Testis (tissue), 3 donors: ENCODE measurements around the gene RAMP1. TPM values are rescaled to one million over a fixed set of nuclear protein-coding genes. Genes with fewer than 3 reads are reported as not detected.

Source experiments
- DNase-seq: peaks from one replicate; pipeline ENCODE4 v3.0.0-alpha.2; 2019
- H3K27ac ChIP-seq, 2 donors: fragments of 200-600 bp; sonication (generic); one replicate each; pipeline ENCODE4 v1.5.1; 2019
- H3K27me3 ChIP-seq: fragments of 200-600 bp; sonication (generic); one replicate; pipeline ENCODE4 v1.5.1; 2019
- H3K36me3 ChIP-seq: fragments of 200-600 bp; sonication (generic); one replicate; pipeline ENCODE4 v1.5.1; 2017; ENCODE audit warnings: low read depth; ENCODE audit errors: missing control alignments
- H3K4me1 ChIP-seq: fragments of 200-600 bp; sonication (generic); one replicate; pipeline ENCODE4 v1.5.1; 2019
- H3K4me3 ChIP-seq, 2 donors: fragments of 200-600 bp; sonication (generic); one replicate each; pipeline ENCODE4 v1.5.1; 2017 to 2019
- H3K9me3 ChIP-seq: fragments of 200-600 bp; sonication (generic); one replicate; pipeline ENCODE4 v1.5.1; 2017
- POLR2A ChIP-seq: fragments of 450-650 bp; IDR thresholded peaks from one replicate; pipeline ENCODE4 v1.6.1; 2017; ENCODE audit warnings: antibody characterized with exemption, mild to moderate bottlenecking, moderate library complexity
- whole genome bisulfite sequencing, 2 donors: methylation state at CpG; one replicate each; pipeline ENCODE4 v1.1.5; 2018; 5-methylcytosine and 5-hydroxymethylcytosine counted together
- intact Hi-C: fragments of 100-400 bp; cut with DNase I; formaldehyde crosslinking; loops from one replicate; pipeline ENCODE4 v1.15.1; 2023; ENCODE audit warnings: low total_unique reads
- polyA plus RNA-seq: library from polyadenylated mRNA; stranded (reverse); fragments of 350-450 nt; fragmentation: Illumina TruSeq; extraction: RNeasy Lipid Tissue Mini Kit (QIAGEN cat#74804); gene quantifications from one replicate; pipeline ENCODE4 v1.2.3, GENCODE V29; 2014; ENCODE audit warnings: low read depth, low replicate concordance; ENCODE audit not compliant: insufficient read depth
- total RNA-seq, 2 donors: library from RNA; depleted of rRNA; stranded (reverse); fragments of >200 nt; gene quantifications; one replicate each; pipeline ENCODE4 v1.2.3, GENCODE V29; 2016
- TF ChIP-seq, protein P1 (sequence below), 3 experiments: fragments of 450-650 bp in 2 of 3; fragments of 200-600 bp in 1 of 3; sonication (generic) in 1 of 3; IDR thresholded peaks; one replicate each; pipeline ENCODE4 v1.5.1; 2016 to 2019; ENCODE audit warnings: antibody characterized with exemption in 3 of 3, mild to moderate bottlenecking in 2 of 3, moderate library complexity in 1 of 3

The RAMP1 gene
- total and polyA plus RNA-seq, 3 donors from 2014 or later, result 8.9 to 14.3 (median 13.9) TPM

DNA sequence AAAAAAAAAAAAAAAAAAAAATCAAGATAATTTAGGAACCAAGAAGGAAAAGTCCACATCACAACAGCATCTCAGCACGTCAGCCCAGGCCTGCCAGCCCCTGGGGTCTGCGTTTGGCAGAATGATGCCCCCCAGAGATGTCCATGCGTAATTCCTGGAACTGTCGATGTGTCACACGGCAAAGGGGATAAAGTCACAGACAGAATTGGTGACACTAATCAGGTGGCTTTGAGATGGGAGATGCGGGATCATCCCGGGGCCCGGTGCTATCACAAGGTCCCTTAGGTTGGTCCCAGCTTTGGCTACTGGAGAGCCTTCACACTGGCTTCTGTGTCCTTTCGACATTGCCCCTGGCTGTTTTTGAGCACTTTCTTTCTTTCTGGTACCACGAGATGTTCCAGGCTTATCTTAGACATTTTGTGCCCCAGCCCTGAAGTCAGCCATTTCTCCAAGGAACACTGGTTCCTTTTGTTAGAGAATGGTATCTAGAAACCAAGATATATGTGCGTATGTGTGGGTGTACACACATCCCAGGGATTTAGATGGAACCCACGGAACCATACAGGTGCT, 20.7 kb downstream of the RAMP1 start:
- intact Hi-C loops, result no loop called here
- no peak overlapping the region for H3K27ac ChIP-seq
- 81 to 89% methylated on average over 12 of the region's 12 CpGs for WGBS, 2 donors
- H3K4me3 ChIP-seq, result no peak overlapping the region
- no peaks in the 10 kb centered on the region for H3K27me3 ChIP-seq
- no peak for DNase-seq
- TF ChIP-seq, protein P1, sequence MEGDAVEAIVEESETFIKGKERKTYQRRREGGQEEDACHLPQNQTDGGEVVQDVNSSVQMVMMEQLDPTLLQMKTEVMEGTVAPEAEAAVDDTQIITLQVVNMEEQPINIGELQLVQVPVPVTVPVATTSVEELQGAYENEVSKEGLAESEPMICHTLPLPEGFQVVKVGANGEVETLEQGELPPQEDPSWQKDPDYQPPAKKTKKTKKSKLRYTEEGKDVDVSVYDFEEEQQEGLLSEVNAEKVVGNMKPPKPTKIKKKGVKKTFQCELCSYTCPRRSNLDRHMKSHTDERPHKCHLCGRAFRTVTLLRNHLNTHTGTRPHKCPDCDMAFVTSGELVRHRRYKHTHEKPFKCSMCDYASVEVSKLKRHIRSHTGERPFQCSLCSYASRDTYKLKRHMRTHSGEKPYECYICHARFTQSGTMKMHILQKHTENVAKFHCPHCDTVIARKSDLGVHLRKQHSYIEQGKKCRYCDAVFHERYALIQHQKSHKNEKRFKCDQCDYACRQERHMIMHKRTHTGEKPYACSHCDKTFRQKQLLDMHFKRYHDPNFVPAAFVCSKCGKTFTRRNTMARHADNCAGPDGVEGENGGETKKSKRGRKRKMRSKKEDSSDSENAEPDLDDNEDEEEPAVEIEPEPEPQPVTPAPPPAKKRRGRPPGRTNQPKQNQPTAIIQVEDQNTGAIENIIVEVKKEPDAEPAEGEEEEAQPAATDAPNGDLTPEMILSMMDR (IDR thresholded peaks at IDR 0.05), result no peak
- TF ChIP-seq POLR2A, result no peak
- peaks cover 15% of the 10 kb centered on the region for H3K4me1 ChIP-seq
- no peaks in the 10 kb centered on the region for H3K36me3 ChIP-seq
- H3K9me3 ChIP-seq, result no peaks in the 10 kb centered on the region

DNA sequence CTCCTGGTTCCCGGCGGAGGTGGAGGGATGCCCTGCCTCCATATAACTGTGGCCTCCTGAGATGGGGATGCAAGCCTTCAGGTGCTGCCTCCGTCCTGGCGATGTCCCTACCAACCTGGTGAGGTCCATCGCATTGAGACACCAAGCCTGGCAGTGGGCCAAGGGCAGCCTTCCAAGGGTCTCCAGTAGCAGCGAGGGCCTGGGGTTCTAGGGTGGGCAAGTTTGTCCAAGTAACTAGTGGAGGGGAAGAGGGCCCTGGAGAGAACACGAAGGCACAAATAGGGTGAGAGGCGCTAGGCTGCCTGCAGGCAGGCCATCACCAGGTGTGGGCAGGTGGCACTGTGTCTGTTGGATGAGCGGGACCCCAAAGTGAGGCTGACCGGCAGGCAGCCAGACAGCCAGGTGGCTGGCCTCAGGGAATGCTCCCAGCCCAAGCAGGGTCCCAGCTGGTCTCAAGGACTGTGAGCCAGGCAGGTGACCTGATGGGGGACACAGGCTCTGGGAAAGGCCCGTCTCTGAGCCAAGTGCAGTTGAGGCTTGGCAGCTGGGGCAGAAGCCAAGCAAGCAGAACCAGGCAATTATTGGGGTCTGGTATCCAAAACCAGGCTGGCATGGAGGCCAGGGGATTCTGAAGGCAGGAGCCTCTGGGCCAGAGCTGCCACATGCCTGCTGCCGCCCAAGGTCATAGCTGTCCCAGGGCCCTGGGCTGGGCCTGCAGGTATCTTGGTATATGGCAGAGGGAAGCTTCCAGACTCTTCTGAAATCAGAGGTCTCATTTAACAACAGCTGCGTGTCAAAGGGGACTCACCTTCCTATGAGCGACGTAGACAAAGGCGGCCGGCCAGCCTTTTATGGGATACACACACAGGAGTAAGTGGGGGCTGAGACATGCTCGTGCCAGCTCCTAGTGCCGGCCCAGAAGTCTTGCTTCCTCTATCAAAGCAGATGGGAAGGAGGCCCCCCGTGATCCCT, 23.4 kb downstream of the RAMP1 start:
- Histone ChIP-seq H3K27me3 (no peaks in the 10 kb centered on the region), H3K27ac (no peak overlapping the region), H3K9me3 (no peaks in the 10 kb centered on the region), H3K36me3 (no peaks in the 10 kb centered on the region), H3K4me3 (no peak overlapping the region), H3K4me1 (peaks cover 24% of the 10 kb centered on the region)
- intact Hi-C loops, result no loop called here
- WGBS, 2 donors, result 88 to 95% methylated on average over 5 to 20 of the region's 20 CpGs
- no peak for DNase-seq
- no peak for TF ChIP-seq POLR2A
- TF ChIP-seq, protein P1 (IDR thresholded peaks at IDR 0.05), result no peak

DNA sequence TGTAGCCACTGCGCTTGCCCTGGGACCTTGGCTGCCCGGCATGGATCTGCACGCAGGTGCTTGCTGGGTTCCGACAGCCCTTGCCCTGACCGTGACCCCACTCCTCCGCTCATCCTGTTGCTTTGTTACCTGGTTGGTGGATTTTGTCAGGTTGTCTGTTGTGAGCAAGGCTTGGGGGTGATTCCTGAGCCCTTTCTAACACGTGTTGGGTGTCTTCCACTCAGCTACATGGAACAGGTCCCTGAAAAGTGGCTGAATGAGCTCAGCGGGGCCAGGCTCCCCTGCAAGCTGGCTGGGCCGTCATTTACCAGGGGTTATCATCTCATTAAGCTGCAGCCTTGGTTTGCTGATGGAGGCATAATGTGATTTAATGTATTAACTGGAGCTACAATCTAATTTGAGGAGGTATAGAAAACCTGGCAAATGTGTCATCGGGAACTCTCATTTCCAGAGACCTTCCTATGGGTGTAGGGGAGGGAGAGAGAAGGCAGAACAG, 24.6 kb downstream of the RAMP1 start:
- TF ChIP-seq, protein P1 (IDR thresholded peaks at IDR 0.05), result no peak
- TF ChIP-seq POLR2A, result no peak
- Histone ChIP-seq H3K27me3 (no peaks in the 10 kb centered on the region), H3K4me1 (peaks cover 16% of the 10 kb centered on the region), H3K27ac (no peak overlapping the region), H3K9me3 (no peaks in the 10 kb centered on the region), H3K4me3 (no peak overlapping the region), H3K36me3 (no peaks in the 10 kb centered on the region)
- WGBS, 2 donors, result 84 to 90% methylated on average over 10 of the region's 10 CpGs
- no peak for DNase-seq
- intact Hi-C loops, result no loop called here

DNA sequence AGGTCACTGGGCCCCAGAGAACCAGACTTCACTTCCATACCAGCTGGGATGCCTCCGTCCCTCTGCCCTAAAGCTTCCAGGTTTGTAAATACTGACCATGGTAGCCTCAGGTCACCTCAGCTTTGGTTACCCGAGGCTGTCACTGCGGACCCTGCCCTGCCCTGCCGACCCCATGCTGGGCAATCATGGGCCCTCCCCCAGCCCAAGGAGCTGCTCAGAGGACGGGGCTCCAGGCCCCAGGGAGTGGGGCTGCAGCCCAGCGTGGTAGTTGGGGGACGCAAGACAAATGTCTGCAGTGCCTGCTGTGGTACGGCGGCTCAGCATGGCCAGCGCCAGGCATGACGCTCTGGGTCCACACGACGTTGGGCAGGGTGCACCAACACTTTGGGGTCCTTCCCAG, 25.3 kb downstream of the RAMP1 start:
- Histone ChIP-seq H3K27me3 (no peaks in the 10 kb centered on the region), H3K4me3 (no peak overlapping the region), H3K4me1 (peaks cover 13% of the 10 kb centered on the region), H3K36me3 (no peaks in the 10 kb centered on the region), H3K27ac (no peak overlapping the region), H3K9me3 (no peaks in the 10 kb centered on the region)
- DNase-seq, result no peak
- 79 to 90% methylated on average over 12 to 13 of the region's 13 CpGs for WGBS, 2 donors
- no peak for TF ChIP-seq POLR2A
- TF ChIP-seq, protein P1 (IDR thresholded peaks at IDR 0.05), result no peak
- intact Hi-C loops, result no loop called here
